GM12801 (cell line): Measurements from ENCODE around the gene GDPD5.

Source experiments
- TF ChIP-seq, protein P1 (sequence below): IDR thresholded peaks from one replicate; pipeline ENCODE4 v1.5.1; 2011; ENCODE audit warnings: control low read depth; ENCODE audit not compliant: insufficient read length; ENCODE audit errors: extremely low read depth

Gene GDPD5

DNA sequence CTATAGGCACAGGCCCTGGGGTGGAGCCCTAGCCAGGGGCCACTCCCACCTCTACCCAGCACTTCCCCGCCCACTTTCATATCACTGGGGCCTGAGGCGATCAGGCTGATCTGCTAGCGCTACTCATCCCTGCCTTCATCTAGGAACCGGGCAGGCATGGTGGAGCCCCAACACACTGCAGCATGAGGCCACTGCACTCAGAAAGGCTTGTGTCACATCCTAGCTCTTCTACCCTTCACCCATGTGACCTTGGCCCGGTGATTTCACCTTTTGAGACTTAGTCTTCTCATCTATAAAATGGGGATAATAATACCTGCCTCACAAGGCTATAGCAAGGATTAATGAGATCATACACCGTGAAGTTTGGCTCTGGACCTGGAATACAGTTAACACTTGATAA, 18.1 kb upstream of the GDPD5 start:
- TF ChIP-seq, protein P1, sequence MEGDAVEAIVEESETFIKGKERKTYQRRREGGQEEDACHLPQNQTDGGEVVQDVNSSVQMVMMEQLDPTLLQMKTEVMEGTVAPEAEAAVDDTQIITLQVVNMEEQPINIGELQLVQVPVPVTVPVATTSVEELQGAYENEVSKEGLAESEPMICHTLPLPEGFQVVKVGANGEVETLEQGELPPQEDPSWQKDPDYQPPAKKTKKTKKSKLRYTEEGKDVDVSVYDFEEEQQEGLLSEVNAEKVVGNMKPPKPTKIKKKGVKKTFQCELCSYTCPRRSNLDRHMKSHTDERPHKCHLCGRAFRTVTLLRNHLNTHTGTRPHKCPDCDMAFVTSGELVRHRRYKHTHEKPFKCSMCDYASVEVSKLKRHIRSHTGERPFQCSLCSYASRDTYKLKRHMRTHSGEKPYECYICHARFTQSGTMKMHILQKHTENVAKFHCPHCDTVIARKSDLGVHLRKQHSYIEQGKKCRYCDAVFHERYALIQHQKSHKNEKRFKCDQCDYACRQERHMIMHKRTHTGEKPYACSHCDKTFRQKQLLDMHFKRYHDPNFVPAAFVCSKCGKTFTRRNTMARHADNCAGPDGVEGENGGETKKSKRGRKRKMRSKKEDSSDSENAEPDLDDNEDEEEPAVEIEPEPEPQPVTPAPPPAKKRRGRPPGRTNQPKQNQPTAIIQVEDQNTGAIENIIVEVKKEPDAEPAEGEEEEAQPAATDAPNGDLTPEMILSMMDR: no peak

DNA sequence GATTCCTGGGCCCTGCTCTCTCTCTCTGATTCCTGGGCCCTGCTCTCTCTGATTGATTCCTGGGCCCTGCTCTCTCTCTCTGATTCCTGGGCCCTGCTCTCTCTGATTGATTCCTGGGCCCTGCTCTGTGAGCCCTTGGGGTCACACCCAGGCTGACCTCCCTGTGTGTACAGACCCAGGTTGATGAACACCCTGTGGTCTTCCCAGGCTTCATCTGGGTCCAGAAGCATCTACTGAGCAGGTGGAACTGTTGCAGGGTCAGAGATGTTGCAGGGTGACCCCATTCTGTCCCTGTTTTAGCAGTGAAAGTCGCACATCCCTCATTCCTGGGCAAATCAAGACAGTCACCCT, 16.3 kb upstream of the GDPD5 start:
- TF ChIP-seq, protein P1: no peak

DNA sequence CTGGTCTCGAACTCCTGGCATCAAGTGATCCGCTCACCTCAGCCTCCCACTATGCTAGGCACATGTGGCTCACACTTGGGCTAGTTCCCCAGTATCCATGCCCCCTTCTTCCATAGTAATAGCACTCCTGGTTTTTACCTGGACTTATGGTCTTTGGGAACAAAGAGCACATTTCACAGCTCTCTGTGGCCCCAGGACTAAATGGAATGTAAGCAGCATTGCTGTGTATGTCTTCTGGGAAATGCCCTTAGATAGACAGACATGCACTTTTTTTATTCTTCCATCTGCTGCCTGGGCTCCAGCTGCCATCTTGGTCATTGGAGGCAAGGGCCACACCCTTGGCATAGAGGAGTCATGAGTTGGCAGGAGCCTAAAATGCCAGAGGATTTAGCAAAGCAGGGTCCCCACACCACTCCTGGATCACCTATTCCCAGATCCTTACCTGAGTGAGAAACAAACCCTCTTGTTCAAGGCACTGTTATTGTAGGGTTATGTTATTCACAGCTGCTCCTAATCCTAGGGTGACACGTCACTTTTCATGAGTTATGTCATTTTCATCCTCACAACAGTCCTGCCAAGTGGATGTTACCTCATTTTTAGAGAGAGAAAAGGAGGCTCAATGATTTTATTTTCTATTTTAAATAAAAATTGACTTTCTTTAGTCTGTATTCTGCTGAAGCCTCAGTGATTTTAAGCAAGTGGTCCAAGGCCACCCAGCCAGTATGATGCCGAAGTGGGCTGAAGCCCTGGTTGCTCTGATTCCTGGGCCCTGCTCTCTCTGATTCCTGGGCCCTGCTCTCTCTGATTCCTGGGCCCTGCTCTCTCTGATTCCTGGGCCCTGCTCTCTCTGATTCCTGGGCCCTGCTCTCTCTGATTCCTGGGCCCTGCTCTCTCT, 15.7 kb upstream of the GDPD5 start:
- TF ChIP-seq, protein P1: no peak

DNA sequence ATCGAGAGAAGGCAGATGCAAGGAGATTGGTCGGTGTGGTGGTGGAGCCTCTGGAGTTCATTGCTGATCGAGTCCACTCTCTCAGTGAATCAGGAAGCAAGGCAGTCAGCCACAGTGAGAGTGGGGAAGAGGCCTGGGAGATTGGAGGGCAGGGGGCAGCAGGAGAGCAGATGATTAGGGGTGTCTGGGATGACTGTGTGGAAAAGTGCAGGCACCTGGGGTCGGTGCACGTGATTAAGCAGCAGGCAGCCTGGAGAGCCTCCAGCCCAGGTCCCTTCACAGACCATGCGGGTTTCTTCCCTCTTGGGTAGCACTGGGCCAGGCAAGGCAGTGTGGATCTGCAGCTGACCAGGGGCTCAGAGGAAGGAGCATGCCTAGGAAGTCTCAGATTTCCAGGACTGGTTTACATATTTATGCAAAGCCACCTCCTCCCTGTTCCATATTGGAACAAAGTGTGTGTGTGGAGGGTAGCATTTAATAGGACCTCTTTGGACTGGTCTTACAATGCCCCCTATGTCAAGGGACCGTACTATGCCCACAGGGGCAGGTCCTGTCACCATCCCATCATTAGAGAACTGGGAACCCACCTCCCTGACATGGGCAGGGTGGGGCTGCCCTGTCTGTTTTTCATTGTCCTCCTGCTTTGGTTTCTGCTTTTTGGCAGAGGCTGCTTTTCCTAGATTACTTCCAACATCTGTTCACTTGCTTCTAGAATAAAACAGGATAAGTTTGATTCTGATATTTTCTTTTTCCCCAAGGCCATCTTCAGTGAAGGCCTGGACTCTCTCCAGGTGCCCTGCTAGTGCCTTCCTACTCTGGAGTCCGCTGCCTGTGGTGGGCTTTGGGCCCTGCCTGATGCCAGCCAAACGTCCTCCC, 14.0 kb upstream of the GDPD5 start:
- TF ChIP-seq, protein P1: no peak

DNA sequence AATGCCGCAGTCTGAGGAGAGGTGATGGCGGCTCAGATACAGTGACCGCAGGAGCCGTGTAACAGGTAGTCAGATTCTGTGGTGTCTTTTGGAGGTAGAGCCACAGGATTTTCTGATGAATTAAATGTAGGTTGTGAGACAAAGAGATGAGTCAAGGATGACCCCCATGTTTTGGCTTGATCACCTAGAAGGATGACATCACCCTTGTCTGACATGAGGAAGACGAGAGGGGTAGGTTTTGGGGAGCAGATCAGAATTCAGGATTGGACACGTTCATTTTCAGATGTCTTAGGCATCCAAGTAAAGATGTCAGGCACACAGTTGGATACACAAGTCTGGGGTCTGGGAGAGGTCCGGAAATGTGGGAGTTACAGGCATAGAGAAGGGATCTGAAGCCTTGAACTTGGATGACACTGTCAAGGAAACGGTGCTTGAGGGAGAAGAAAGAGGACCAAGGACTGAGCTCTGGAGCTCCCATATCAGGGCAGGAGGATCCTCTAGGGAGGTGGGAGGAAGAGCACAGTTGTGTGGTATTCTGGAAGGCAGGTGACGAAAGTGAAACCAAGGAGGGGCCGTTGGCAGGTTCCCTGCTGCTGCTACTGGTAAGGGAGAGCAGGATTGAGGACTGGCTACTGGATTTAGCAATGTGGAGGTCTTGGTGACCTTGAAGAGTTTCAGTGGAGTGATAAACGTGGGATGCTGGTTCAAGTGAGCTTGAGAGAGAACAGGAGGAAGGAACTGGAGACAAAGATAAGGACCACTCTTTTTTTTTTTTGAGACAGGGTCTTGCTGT, 12.6 kb upstream of the GDPD5 start:
- TF ChIP-seq, protein P1: no peak

DNA sequence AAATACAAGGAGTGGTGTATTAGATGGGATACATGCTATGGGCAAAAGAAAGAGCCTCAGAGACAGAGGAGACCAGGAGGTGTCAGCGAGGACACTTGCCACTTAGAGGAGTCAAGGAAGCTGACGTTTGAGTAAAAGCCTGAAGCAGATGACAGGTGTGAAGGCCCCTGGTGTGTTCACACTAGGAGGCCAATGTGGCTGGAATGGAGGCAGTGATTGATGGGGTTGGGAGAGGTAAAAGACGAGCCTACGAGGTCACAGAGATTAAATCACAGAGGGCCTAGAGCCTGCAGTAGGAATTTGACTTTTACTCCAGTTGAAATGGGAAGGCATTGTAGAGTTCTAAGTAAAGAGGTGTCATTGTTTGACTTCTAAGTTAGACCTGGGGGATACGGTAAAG, 12.0 kb upstream of the GDPD5 start:
- TF ChIP-seq, protein P1: no peak
